ENCODE results near the gene TSPYL4.

Gene TSPYL4

GRCh38 chr6:116221911-116222310 lies 32.0 kb downstream of the TSPYL4 start:
- DNase-seq, result no peak

- no peak for DNase-seq
Observed at GRCh38 chr6:116221067-116221466, 32.8 kb downstream of the TSPYL4 start.

- DNase-seq, result no peak
Observed at GRCh38 chr6:116218866-116219265, 35.0 kb downstream of the TSPYL4 start.

GRCh38 chr6:116218172-116218633 lies 35.7 kb downstream of the TSPYL4 start:
- DNase-seq, result no peak

GRCh38 chr6:116217069-116217468 lies 36.8 kb downstream of the TSPYL4 start:
- DNase-seq, result no peak

GRCh38 chr6:116215414-116215813 lies 38.5 kb downstream of the TSPYL4 start:
- no peak for DNase-seq

GRCh38 chr6:116214681-116215080 lies 39.2 kb downstream of the TSPYL4 start:
- DNase-seq, result no peak

GRCh38 chr6:116210750-116211425 lies 43.0 kb downstream of the TSPYL4 start:
- no peak for DNase-seq

GRCh38 chr6:116210316-116210715 lies 43.6 kb downstream of the TSPYL4 start:
- DNase-seq, result no peak

GRCh38 chr6:116208056-116208785 lies 45.7 kb downstream of the TSPYL4 start:
- DNase-seq, result no peak

GRCh38 chr6:116206231-116206903 lies 47.5 kb downstream of the TSPYL4 start:
- DNase-seq, result no peak

GRCh38 chr6:116205281-116205680 lies 48.6 kb downstream of the TSPYL4 start:
- no peak for DNase-seq

- no peak for DNase-seq
Observed at GRCh38 chr6:116201538-116201937, 52.3 kb downstream of the TSPYL4 start.

GRCh38 chr6:116200619-116201249 lies 53.1 kb downstream of the TSPYL4 start:
- DNase-seq, result no peak
